Lower leg skin (tissue), 3 donors: ENCODE measurements around the gene RNF212.
"Not testable (repeated sequence)": the region's sequence is repeated elsewhere in the genome, so short reads cannot be mapped to it uniquely, and the experiment has no call there.

ENCODE experiments used
- CTCF ChIP-seq, 3 donors: fragments of 450-650 bp; IDR thresholded peaks; one replicate each; pipeline ENCODE4 v1.5.1; 2016; ENCODE audit warnings: antibody characterized with exemption in 3 of 3, mild to moderate bottlenecking in 3 of 3, moderate library complexity in 2 of 3
- POLR2A ChIP-seq, 2 donors: fragments of 450-650 bp; IDR thresholded peaks; one replicate each; pipeline ENCODE4 v1.6.1; 2016 to 2017; ENCODE audit warnings: antibody characterized with exemption in 2 of 2, mild to moderate bottlenecking in 1 of 2, moderate library complexity in 1 of 2

DNA sequence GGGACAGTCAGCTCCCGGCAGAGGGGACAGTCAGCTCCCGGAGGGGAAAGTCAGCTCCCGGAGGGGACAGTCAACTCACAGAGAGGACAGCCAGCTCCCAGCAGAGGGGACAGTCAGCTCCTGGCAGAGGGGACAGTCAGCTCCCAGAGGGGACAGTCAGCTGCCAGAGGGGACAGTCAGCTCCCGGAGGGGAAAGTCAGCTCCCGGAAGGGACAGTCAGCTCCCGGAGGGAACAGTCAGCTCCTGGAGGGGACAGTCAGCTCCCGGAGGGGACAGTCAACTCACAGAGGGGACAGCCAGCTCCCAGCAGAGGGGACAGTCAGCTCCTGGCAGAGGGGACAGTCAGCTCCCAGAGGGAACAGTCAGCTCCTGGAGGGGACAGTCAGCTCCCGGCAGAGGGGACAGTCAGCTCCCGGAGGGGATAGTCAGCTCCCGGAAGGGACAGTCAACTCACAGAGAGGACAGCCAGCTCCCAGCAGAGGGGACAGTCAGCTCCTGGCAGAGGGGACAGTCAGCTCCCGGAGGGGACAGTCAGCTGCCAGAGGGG, 58.6 kb downstream of the RNF212 start:
- not testable (repeated sequence) for TF ChIP-seq CTCF, POLR2A (IDR thresholded peaks at IDR 0.05)
